Measurements from ENCODE around the gene RNPEPL1.

DNA sequence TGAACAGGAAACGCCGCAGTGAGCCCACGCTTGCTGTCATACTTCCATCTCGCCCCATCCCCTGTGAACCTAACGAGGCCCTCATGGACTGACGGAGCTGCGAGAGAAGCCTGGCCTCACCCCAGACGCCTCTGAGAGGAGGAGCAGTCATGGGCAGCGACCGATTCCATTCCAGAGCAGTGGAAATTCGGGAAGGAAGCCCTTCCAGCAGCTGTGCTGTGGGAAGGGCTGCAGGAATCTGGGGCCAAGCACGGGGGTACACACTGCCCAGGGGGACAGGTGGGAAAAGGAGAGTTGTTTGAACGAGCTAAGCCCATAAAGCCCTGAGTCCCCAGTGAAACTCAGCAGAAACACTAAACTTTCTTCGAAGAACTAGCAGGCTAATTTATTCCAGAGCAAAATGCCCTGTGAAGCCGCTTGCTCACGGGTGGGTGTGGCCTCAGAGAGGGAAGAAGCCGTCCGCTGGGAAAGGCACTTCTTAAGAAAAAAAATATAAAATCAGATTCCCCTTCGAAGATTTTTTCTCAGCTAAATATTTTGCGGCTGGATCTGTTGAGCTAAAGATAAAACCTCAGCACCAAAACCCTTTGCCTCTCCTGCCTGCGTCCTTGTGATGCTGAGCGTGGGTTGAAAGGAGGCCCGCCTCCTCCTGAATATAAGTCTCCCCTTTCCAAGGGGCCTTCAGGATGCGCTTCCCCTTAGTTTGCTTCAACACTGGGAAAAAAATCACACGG is 48.7 kb upstream of the RNPEPL1 start:
- TF ChIP-seq CTCF (IDR thresholded peaks at IDR 0.05 in 4 of 5, conservative IDR thresholded peaks at IDR 0.05 in 1 of 5) (no peak), POLR2A (IDR thresholded peaks at IDR 0.05) (no peak)

Measured in gastrocnemius medialis (tissue), 4 donors.